Muscle layer of duodenum (tissue), 2 donors: Measurements from ENCODE around the gene ACO1.

Experiments
- H3K27ac ChIP-seq: one replicate; pipeline ENCODE4 v1.7.0; 2013; ENCODE audit warnings: mild to moderate bottlenecking, low read length
- H3K27me3 ChIP-seq: one replicate; pipeline ENCODE4 v1.7.0; 2013; ENCODE audit warnings: low read depth, mild to moderate bottlenecking, control low read depth, low read length
- H3K36me3 ChIP-seq, 2 donors: one replicate each; pipeline ENCODE4 v1.7.0; 2013; ENCODE audit warnings: low read length in 2 of 2, control low read depth in 1 of 2, mild to moderate bottlenecking in 1 of 2; ENCODE audit not compliant: insufficient read depth in 2 of 2, control insufficient read depth in 1 of 2
- H3K4me1 ChIP-seq, 2 donors: one replicate each; pipeline ENCODE4 v1.7.0; 2013; ENCODE audit warnings: low read length in 2 of 2, mild to moderate bottlenecking in 2 of 2, control low read depth in 1 of 2, moderate library complexity in 1 of 2; ENCODE audit not compliant: insufficient read depth in 2 of 2, control insufficient read depth in 1 of 2
- H3K4me3 ChIP-seq, 2 donors: one replicate each; pipeline ENCODE4 v1.7.0; 2013; ENCODE audit warnings: low read length in 2 of 2, low read depth in 1 of 2, mild to moderate bottlenecking in 1 of 2
- H3K9me3 ChIP-seq, 2 donors: one replicate each; pipeline ENCODE4 v1.7.0; 2013; ENCODE audit warnings: low read length in 2 of 2, control low read depth in 1 of 2, mild to moderate bottlenecking in 1 of 2; ENCODE audit not compliant: control insufficient read depth in 1 of 2
- donor health status: healthy.

Gene ACO1

DNA sequence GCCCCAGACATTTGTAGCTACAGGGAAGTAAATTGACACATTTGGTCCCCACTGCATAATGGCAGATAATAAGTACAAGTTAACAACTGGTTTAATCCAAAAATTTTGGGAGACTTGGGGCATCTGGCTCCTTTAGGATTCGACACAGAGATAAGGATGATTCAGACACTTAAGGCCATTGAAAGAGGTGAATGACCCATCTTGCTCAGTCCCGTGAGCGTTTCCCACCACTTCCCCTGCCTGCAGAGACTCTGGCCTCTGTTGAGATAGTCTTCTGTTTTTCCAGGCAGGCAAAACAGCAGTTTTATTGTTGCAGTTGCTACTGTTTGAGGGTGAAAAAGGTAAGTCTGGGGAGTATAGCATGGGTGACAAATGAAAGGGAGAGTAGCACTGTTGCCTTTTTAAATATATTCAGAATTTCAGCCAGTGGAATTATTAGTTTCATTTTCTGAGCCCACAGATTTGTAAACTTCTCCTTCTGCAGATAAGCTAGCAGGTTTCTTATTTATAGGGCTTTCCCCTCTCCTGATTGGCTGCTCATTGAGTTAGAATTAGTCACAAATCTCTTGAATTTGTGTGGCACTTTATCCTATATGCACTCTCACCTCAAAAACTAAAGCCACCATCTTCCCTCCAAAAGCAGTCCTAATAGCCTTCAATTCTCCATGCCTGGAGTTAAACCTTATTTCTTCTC is 19.3 kb downstream of the ACO1 start:
- Histone ChIP-seq H3K4me3 (no peak overlapping the region), H3K36me3 (peaks cover 17 to 35% of the 10 kb centered on the region in 2 donors), H3K27ac (no peak overlapping the region), H3K4me1 (peaks cover 0 to 6% of the 10 kb centered on the region in 2 donors), H3K27me3 (no peaks in the 10 kb centered on the region), H3K9me3 (no peaks in the 10 kb centered on the region)

- Histone ChIP-seq H3K4me1 (no peaks in the 10 kb centered on the region), H3K9me3 (no peaks in the 10 kb centered on the region), H3K36me3 (peaks cover 24 to 42% of the 10 kb centered on the region in 2 donors), H3K27me3 (no peaks in the 10 kb centered on the region), H3K4me3 (peak overlapping the region in 1 of 2 donors; percentile 19), H3K27ac (peak overlapping the region; percentile 70)
Measured at GRCh38 chr9:32404402-32404801, 20.0 kb downstream of the ACO1 start.

DNA sequence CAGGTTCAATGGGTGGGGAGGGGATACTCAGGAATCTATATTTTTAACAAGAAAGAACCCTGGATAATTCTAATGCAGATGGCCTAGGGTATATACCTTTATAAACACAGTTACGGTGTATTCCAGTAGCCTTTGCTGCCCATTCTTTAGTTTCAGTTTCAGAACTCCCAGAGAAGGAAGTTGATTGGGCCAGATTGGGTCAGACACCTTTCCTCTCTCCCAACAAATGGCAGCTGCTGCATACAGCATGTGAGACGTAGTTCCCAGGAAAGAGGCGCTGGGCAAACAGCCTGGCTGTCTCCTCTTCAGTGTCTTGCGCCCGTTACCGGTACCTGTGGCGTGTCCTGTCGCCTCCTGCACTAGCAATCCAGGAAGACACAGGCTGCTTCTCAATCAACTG is 20.4 kb downstream of the ACO1 start:
- Histone ChIP-seq H3K4me3 (peak overlapping the region in 1 of 2 donors; percentile 19), H3K27me3 (no peaks in the 10 kb centered on the region), H3K9me3 (no peaks in the 10 kb centered on the region), H3K4me1 (no peaks in the 10 kb centered on the region), H3K27ac (peak overlapping the region; percentile 70), H3K36me3 (peaks cover 25 to 47% of the 10 kb centered on the region in 2 donors)

DNA sequence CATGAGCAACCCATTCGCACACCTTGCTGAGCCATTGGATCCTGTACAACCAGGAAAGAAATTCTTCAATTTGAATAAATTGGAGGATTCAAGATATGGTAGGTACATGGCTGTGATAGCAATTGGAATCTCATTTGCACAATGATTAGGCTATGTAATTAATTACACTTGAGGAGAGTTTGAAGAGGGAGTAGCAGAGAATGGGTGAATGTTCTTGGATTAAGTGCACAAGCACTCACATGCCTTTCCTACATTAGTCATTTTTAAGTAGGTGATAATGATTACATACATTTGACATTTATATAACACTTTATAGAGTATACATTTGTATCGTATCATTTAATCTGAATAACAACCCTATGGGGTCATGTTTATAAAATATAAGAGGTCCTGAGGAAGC is 21.1 kb downstream of the ACO1 start:
- Histone ChIP-seq H3K4me3 (no peak overlapping the region), H3K4me1 (no peaks in the 10 kb centered on the region), H3K27me3 (no peaks in the 10 kb centered on the region), H3K36me3 (peaks cover 27 to 49% of the 10 kb centered on the region in 2 donors), H3K9me3 (no peaks in the 10 kb centered on the region), H3K27ac (peak overlapping the region; percentile 70)

DNA sequence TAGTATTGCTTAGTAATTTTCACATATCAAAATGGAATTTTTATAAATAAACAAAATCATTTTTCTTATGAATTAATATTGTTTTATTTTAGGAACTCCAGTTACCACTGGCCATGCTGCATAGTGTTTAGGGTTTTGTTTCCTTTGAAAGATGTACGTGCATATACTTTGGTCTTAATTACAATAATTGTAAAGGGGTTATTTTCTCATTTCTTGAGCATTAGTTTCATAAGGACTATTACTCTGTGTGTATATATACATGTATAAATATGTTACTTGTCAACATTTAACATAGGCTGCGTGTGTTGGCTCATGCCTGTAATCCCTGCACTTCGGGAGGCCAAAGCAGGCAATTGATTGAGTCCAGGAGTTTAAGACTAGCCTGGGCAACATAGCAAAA is 21.6 kb downstream of the ACO1 start:
- Histone ChIP-seq H3K36me3 (peaks cover 27 to 49% of the 10 kb centered on the region in 2 donors), H3K9me3 (no peaks in the 10 kb centered on the region), H3K4me1 (no peaks in the 10 kb centered on the region), H3K4me3 (no peak overlapping the region), H3K27me3 (no peaks in the 10 kb centered on the region), H3K27ac (no peak overlapping the region)

DNA sequence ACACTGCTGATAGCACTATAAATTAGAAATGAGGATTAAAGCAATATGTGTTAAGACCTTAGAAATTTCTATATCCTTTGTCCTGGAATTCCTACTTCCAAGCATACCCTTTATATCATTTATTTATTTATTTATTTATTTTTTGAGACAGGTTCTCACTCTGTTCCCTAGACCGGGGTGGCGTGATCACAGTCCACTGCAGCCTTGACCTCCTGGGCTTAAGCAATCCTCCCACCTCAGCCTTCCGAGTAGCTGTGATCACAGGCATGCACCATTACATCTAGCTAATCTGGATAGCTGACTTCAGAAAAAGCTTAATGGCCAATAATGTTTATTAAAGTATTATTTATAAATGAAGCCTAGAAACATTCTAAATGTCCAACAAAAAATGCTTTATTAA is 27.3 kb downstream of the ACO1 start:
- peaks cover 21 to 54% of the 10 kb centered on the region in 2 donors for H3K36me3 ChIP-seq
- H3K4me3 ChIP-seq: no peak overlapping the region
- H3K27me3 ChIP-seq: no peaks in the 10 kb centered on the region
- no peaks in the 10 kb centered on the region for H3K9me3 ChIP-seq
- no peaks in the 10 kb centered on the region for H3K4me1 ChIP-seq
- H3K27ac ChIP-seq: no peak overlapping the region

DNA sequence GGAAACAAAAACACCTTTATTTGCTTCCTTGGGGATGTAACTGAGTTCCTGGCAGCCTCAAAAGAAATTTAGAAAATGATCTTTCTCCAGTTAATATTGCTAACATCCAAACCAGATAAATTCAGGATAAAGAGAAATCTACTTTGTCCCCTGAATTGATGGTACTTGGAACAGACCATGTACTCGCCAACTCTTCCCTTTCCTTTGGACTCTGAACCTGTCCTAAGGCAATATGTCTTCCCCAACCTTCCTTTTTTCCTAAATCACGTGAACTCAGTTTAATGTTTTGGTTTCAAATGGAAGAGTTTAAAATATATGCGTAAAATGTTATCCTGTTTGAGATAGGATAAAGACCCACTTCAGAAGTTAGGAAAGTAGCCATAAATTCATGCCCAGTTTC is 28.0 kb downstream of the ACO1 start:
- Histone ChIP-seq H3K4me1 (no peaks in the 10 kb centered on the region), H3K27ac (no peak overlapping the region), H3K27me3 (no peaks in the 10 kb centered on the region), H3K4me3 (no peak overlapping the region), H3K36me3 (peaks cover 23 to 51% of the 10 kb centered on the region in 2 donors), H3K9me3 (no peaks in the 10 kb centered on the region)

- H3K4me3 ChIP-seq: no peak overlapping the region
- H3K27ac ChIP-seq: no peak overlapping the region
- H3K9me3 ChIP-seq: no peaks in the 10 kb centered on the region
- H3K36me3 ChIP-seq: peaks cover 23 to 45% of the 10 kb centered on the region in 2 donors
- no peaks in the 10 kb centered on the region for H3K27me3 ChIP-seq
- no peaks in the 10 kb centered on the region for H3K4me1 ChIP-seq
Measured at GRCh38 chr9:32413424-32413823, 29.0 kb downstream of the ACO1 start.

DNA sequence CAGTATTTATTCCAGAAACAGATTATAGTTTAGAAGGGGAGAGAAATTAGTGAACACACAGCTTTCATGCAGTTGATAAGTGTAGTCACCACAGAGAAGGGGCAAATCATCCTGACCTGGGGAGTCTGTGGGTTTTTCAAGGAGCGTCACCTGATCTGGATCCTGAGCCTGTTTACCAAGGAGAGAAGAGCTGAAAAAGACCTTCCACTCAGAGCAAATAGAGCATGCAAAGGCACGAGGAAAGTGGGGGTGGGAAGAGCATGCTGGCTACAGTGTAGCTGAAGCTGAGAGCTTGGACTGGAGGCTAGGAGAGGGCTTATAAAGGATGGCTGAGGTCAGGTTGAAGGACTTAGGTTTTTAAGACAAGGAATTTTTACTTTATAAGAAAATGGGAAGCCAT is 30.4 kb downstream of the ACO1 start:
- H3K27ac ChIP-seq: no peak overlapping the region
- H3K4me3 ChIP-seq: no peak overlapping the region
- peaks cover 24 to 44% of the 10 kb centered on the region in 2 donors for H3K36me3 ChIP-seq
- H3K27me3 ChIP-seq: no peaks in the 10 kb centered on the region
- H3K9me3 ChIP-seq: no peaks in the 10 kb centered on the region
- no peaks in the 10 kb centered on the region for H3K4me1 ChIP-seq

DNA sequence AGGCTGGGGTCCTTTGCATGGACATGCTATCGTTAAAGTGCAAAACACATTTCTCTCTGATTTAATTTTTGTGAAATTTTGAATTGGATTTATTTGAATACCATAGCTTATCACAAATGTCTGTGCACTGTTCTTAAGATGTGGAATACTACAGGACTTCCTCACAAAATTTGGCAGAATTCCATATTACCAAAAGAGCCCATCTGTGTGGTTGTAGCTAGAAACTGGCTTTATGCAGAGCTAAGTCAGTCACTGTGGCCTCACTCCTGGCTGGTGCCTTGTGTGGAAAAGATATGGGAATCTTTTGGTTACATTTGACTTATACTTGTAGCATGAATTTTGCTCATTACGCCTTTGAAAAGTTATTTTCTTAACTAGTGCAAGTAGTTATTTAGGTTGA is 35.5 kb downstream of the ACO1 start:
- no peaks in the 10 kb centered on the region for H3K27me3 ChIP-seq
- H3K9me3 ChIP-seq: no peaks in the 10 kb centered on the region
- no peaks in the 10 kb centered on the region for H3K4me1 ChIP-seq
- H3K4me3 ChIP-seq: no peak overlapping the region
- H3K27ac ChIP-seq: no peak overlapping the region
- peaks cover 43 to 70% of the 10 kb centered on the region in 2 donors for H3K36me3 ChIP-seq

DNA sequence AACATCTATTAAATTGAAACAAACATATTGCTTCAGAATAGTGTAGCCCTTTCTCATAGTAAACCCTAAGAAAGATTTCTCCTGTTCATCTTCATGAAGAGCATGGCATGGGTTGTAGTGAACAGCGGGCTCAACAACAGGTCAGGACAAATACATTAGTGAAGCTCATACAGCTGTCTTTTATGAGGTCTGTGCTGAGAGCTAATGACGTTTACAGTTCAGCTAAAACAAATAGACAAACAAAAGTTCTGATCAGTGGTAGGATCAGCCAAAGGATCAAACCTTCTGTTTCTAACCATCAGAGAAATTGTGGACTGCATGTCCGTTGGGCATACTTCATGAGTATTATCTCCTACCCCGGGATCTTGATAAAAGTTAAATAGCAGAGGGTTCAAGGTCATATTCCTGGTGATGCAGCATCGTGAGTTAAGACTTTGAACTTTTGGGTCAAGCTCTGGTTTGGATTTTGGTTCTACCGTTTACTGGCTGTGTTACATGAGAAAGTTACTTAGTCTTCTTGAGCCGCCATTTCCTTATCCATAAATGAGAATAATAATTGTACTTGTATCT is 37.9 kb downstream of the ACO1 start:
- no peaks in the 10 kb centered on the region for H3K4me1 ChIP-seq
- H3K27ac ChIP-seq: no peak overlapping the region
- no peaks in the 10 kb centered on the region for H3K27me3 ChIP-seq
- H3K9me3 ChIP-seq: no peaks in the 10 kb centered on the region
- peaks cover 48 to 75% of the 10 kb centered on the region in 2 donors for H3K36me3 ChIP-seq
- H3K4me3 ChIP-seq: no peak overlapping the region

DNA sequence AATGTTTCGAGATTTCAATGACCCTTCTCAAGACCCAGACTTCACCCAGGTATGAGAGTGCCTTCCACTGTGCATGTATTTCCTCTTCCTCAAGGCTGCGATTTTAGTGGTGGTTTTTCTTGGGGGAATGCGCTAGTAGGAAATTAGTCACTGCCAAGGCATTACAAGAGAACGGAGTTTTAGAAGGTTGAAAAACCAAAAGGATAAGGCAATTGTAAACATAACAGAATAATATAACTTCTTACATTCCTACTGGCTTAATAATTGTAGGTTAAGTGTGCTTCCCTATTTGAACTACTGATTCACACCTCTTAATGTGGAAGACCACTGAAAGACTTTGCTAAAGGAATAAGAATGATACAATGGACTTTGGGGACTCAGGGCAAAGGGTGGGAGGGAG is 38.9 kb downstream of the ACO1 start:
- H3K36me3 ChIP-seq: peaks cover 37 to 80% of the 10 kb centered on the region in 2 donors

More for the DNA sequence above, 38.9 kb downstream of the ACO1 start:
- Histone ChIP-seq H3K4me1 (no peaks in the 10 kb centered on the region), H3K27me3 (no peaks in the 10 kb centered on the region), H3K9me3 (no peaks in the 10 kb centered on the region), H3K4me3 (no peak overlapping the region), H3K27ac (no peak overlapping the region)
